Measurements from ENCODE around the gene LTB. TPM values are rescaled to one million over a fixed set of nuclear protein-coding genes. Genes with fewer than 3 reads are reported as not detected.
"Not testable (repeated sequence)": the region's sequence is repeated elsewhere in the genome, so short reads cannot be mapped to it uniquely, and the experiment has no call there.

LTB gene
- total RNA-seq, 1 donor from 2014 or later, result 10.0 TPM

- no peaks in the 10 kb centered on the region for H3K27me3 ChIP-seq (ENCODE audit: low read depth)
- ATAC-seq (no peak), DNase-seq (no peak)
- intact Hi-C loops (cut with DNase I), result no loop called here
- no peaks in the 10 kb centered on the region for H3K9me3 ChIP-seq
- H3K27ac ChIP-seq, result peak overlapping the region; percentile 75
- H3K36me3 ChIP-seq, result peaks cover 59% of the 10 kb centered on the region
- no peak for TF ChIP-seq CTCF (IDR thresholded peaks at IDR 0.05)
- H3K4me3 ChIP-seq, result no peak overlapping the region
- peaks cover 47% of the 10 kb centered on the region for H3K4me1 ChIP-seq
These were observed 24.0 kb downstream of the LTB start for GRCh38 chr6:31558318-31558625.

- no peak for ATAC-seq
- H3K4me3 ChIP-seq, result no peak overlapping the region
- H3K27me3 ChIP-seq (ENCODE audit: low read depth), result no peaks in the 10 kb centered on the region
- no peak for DNase-seq
- H3K36me3 ChIP-seq, result peaks cover 65% of the 10 kb centered on the region
- peaks cover 47% of the 10 kb centered on the region for H3K4me1 ChIP-seq
- intact Hi-C loops (cut with DNase I), result no loop called here
- H3K27ac ChIP-seq, result peak overlapping the region; percentile 75
- no peaks in the 10 kb centered on the region for H3K9me3 ChIP-seq
- no peak for TF ChIP-seq CTCF (IDR thresholded peaks at IDR 0.05)
These were observed 24.5 kb downstream of the LTB start for GRCh38 chr6:31557443-31558317.

- intact Hi-C loops (cut with DNase I), result no loop called here
- peaks cover 66% of the 10 kb centered on the region for H3K36me3 ChIP-seq
- H3K4me1 ChIP-seq, result peaks cover 54% of the 10 kb centered on the region
These were observed 25.9 kb downstream of the LTB start for GRCh38 chr6:31556307-31556706.

GRCh38 chr6:31551371-31551770, 30.9 kb downstream of the LTB start:
- H3K9me3 ChIP-seq; H3K4me3 ChIP-seq; H3K27me3 ChIP-seq (ENCODE audit: low read depth); intact Hi-C loops (cut with DNase I); H3K27ac ChIP-seq: not testable (repeated sequence)
- TF ChIP-seq CTCF (IDR thresholded peaks at IDR 0.05), result peak; percentile 59
- peaks cover 56% of the 10 kb centered on the region for H3K36me3 ChIP-seq
- ATAC-seq (peak in 1 of 2 donors; percentile 34), DNase-seq (peak; percentile 77)
- peaks cover 42% of the 10 kb centered on the region for H3K4me1 ChIP-seq

More at GRCh38 chr6:31556307-31556706, 25.9 kb downstream of the LTB start:
- H3K27me3 ChIP-seq (ENCODE audit: low read depth), result no peaks in the 10 kb centered on the region
- no peak overlapping the region for H3K27ac ChIP-seq
- ATAC-seq, result no peak
- H3K4me3 ChIP-seq, result no peak overlapping the region
- no peak for DNase-seq
- TF ChIP-seq CTCF (IDR thresholded peaks at IDR 0.05), result no peak
- H3K9me3 ChIP-seq, result no peaks in the 10 kb centered on the region

- ATAC-seq (no peak), DNase-seq (no peak)
- Histone ChIP-seq H3K27ac (peak overlapping the region; percentile 89), H3K27me3 (ENCODE audit: low read depth) (no peaks in the 10 kb centered on the region), H3K4me1 (peaks cover 38% of the 10 kb centered on the region), H3K4me3 (peak overlapping the region; percentile 57), H3K9me3 (no peaks in the 10 kb centered on the region), H3K36me3 (peaks cover 35% of the 10 kb centered on the region)
- intact Hi-C loops (cut with DNase I), result loop anchor here (10.0 kb wide), 1 partner anchor 46 kb away; the partner anchor contains the start of gene NCR3
- no peak for TF ChIP-seq CTCF (IDR thresholded peaks at IDR 0.05)
These were observed 33.7 kb downstream of the LTB start for GRCh38 chr6:31548544-31548873.

All from lower lobe of right lung (tissue), 2 donors.